Activated CD4-positive, alpha-beta T cell treated with anti-CD3 and anti-CD28 coated beads for 36 hours (primary cell): ENCODE results near the gene DMRTA2. TPM values are rescaled to one million over a fixed set of nuclear protein-coding genes. Genes with fewer than 3 reads are reported as not detected.

Experiments used
- ATAC-seq: fragments of 200-7000 bp; cut with Tn5 transposase; one replicate; pipeline ENCODE4 v1.10.0; 2021; ENCODE audit warnings: mild to moderate bottlenecking, moderate library complexity
- CTCF ChIA-PET: fragments of 350-600 bp; sonication (Branson Sonifier 250); formaldehyde crosslinking; loops from one replicate; lab custom pipeline; 2021; ENCODE audit warnings: antibody characterized with exemption; lab: Charles Lee
- POLR2A ChIA-PET: fragments of 350-600 bp; sonication (Branson Sonifier 250); formaldehyde crosslinking; loops from one replicate; lab custom pipeline; 2021; ENCODE audit warnings: antibody characterized with exemption, inconsistent platforms; lab: Charles Lee
- DNase-seq: peaks from one replicate; pipeline ENCODE4 v3.0.0-alpha.2; 2020
- H3K27ac Mint-ChIP-seq: one replicate; pipeline ENCODE4 v1.8.0; 2021; ENCODE audit warnings: mixed read lengths
- H3K27me3 Mint-ChIP-seq: one replicate; pipeline ENCODE4 v1.8.0; 2021; ENCODE audit warnings: mixed read lengths
- H3K36me3 Mint-ChIP-seq: one replicate; pipeline ENCODE4 v1.8.0; 2021; ENCODE audit warnings: low read depth, mixed read lengths
- H3K4me1 Mint-ChIP-seq: one replicate; pipeline ENCODE4 v1.8.0; 2021; ENCODE audit warnings: mixed read lengths
- H3K4me3 Mint-ChIP-seq: one replicate; pipeline ENCODE4 v1.8.0; 2021; ENCODE audit warnings: mild to moderate bottlenecking, moderate library complexity, mixed read lengths
- H3K9me3 Mint-ChIP-seq: one replicate; pipeline ENCODE4 v1.8.0; 2021; ENCODE audit warnings: low read depth, mixed read lengths
- intact Hi-C, 2 experiments: fragments of 100-400 bp; cut with DNase I in 1 of 2; cut with micrococcal nuclease in 1 of 2; formaldehyde crosslinking; loops; one replicate each; pipeline versions ENCODE4 v1.14.2 to v1.15.1; 2022 to 2024; cut with DNase I, micrococcal nuclease
- total RNA-seq, 2 experiments: library from RNA; stranded (reverse); gene quantifications; one replicate each; pipeline ENCODE4 v1.2.3, GENCODE V29; 2021

The DMRTA2 gene
- total RNA-seq, 2 experiments from 2014 or later, result not detected

DNA sequence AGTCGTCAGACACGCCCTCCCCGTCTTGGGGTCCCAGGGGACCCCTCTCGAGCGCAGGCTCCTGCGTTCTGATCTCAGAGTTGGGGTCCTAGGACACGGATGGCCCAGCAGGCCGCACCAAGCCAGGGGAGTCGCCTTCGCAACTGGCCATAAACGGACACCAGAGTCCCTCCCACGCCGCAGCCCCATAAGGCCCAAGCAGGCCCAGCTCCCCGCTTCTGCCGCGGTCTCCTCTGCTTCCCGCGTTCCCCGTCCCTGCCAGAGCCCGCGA, 633 bp downstream of the DMRTA2 start:
- peak; percentile 9 for DNase-seq
- peaks cover 68% of the 10 kb centered on the region for H3K27me3 Mint-ChIP-seq
- H3K9me3 Mint-ChIP-seq, result no peaks in the 10 kb centered on the region
- no peak for ATAC-seq
- ChIA-PET CTCF (no interaction called here), POLR2A (no interaction called here)
- H3K4me1 Mint-ChIP-seq, result peaks cover 57% of the 10 kb centered on the region
- H3K27ac Mint-ChIP-seq, result no peak overlapping the region
- intact Hi-C loops, result loop anchor here in 1 of 2 experiments (5.0 kb wide), 1 partner anchor 555 kb away; no protein-coding TSS in a partner anchor
- no peaks in the 10 kb centered on the region for H3K36me3 Mint-ChIP-seq
- peak overlapping the region; percentile 26 for H3K4me3 Mint-ChIP-seq

DNA sequence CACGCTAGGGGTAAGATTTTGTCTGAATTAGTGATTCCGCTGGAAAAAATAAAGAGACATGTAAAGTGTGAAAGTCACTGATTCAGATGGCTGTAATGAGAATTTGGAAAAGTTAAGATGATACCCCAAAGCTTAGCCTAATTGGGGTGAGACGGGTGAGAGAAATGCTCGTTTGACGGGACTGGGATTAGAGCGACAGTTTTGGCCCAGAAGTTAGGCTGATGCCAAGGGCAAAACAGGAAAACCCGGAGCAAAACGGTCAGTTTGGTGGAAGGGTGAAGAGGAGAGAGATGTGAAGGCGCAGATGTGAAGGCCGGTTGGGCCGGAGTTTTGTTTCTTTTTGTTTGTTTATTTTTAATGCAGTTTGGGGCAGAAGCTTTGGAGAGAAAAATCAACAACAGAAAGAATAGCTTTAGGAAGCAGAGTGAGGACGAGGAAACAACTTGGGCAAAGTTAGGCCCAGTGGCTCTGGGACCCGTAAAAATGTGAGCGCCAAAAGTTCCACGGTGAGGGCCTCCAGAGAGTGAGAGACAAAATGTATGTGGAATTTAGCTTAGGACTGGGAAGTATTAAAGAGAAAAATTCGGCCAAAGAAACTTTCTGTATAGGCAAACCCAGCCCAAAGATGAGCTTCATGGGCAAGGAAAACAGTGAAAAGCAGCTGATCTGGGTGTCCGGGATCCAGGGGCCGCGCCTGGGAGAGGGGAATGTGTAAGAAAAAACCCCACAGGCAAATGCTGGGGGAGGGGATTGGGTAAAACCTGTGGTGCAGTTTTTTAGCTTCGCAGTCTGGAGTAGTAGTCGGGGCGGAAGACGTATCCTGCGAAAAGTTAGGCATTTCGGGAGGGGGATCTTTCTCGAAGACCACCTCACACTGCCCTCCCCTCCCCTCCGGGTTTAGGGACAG, 1.2 kb downstream of the DMRTA2 start:
- POLR2A ChIA-PET, result no interaction called here
- H3K9me3 Mint-ChIP-seq, result no peaks in the 10 kb centered on the region
- no peak overlapping the region for H3K27ac Mint-ChIP-seq
- peaks cover 54% of the 10 kb centered on the region for H3K4me1 Mint-ChIP-seq
- ATAC-seq (no peak), DNase-seq (no peak)
- no peaks in the 10 kb centered on the region for H3K36me3 Mint-ChIP-seq
- peak overlapping the region; percentile 24 for H3K4me3 Mint-ChIP-seq
- intact Hi-C loops, result loop anchor here in 1 of 2 experiments (5.0 kb wide), 1 partner anchor 555 kb away; no protein-coding TSS in a partner anchor
- CTCF ChIA-PET, result no interaction called here
- H3K27me3 Mint-ChIP-seq, result peaks cover 66% of the 10 kb centered on the region

DNA sequence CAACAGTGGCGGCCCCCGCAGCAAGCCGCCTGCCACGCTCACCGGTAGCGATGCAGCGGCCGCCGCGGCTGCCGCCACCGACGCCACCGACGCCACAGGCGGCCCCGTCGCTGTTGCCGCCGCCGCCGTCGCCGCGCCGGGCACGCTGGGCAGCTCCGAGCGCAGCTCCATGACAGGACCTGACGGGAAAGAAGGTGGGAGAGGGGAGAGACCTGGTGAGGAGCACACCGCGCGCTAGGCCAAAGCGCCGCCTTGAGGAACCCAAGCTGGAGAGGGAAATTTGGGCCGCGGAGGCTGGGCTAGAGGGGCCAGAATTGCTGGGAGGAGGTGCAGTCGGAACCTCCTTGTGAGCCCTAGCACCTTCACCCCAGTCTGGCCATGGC, 1.9 kb downstream of the DMRTA2 start:
- Mint-ChIP-seq H3K4me1 (peaks cover 57% of the 10 kb centered on the region), H3K4me3 (no peak overlapping the region), H3K9me3 (no peaks in the 10 kb centered on the region), H3K27ac (no peak overlapping the region), H3K27me3 (peaks cover 69% of the 10 kb centered on the region), H3K36me3 (no peaks in the 10 kb centered on the region)
- ATAC-seq (no peak), DNase-seq (no peak)
- ChIA-PET POLR2A (no interaction called here), CTCF (no interaction called here)
- intact Hi-C loops, result loop anchor here in 1 of 2 experiments (5.0 kb wide), 1 partner anchor 556 kb away; no protein-coding TSS in a partner anchor

DNA sequence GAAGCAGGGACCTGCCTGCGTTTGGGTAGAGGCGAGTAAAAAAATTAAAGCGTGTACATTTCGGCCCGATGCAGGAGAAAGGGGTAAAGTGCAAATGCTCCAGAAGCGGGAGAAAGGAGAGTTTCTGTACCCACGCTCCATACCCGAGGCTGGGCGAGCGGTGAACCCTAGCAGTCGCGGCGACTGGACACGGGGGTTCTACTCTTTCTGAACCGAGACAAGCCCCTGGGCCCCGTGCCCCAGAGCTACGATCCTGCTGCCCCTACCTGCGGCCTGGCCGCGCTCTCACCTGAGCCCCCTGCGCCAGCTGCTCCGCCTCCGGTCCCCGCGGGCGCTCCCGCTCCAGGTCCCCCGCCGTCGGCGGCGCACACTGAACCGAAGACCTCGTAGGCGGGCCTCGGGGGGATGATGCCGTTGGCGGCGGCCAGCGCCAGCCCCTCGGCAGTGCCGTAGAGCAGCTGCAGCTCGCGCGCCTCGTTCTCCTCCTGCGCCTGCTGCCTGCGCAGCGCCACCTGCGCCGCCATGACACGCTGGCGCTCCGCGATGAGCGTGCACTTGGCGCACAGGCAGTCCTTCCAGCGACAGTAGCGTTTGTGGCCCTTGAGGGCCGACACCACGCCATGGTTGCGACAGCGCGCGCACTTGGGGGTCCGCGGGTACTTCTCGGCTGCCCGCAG, 2.4 kb downstream of the DMRTA2 start:
- H3K27ac Mint-ChIP-seq, result no peak overlapping the region
- ATAC-seq (no peak), DNase-seq (peak; percentile 54)
- peaks cover 68% of the 10 kb centered on the region for H3K27me3 Mint-ChIP-seq
- ChIA-PET POLR2A (no interaction called here), CTCF (no interaction called here)
- peaks cover 55% of the 10 kb centered on the region for H3K4me1 Mint-ChIP-seq
- no peaks in the 10 kb centered on the region for H3K9me3 Mint-ChIP-seq
- intact Hi-C loops, result loop anchor here in 1 of 2 experiments (5.0 kb wide), 1 partner anchor 556 kb away; no protein-coding TSS in a partner anchor
- no peak overlapping the region for H3K4me3 Mint-ChIP-seq
- H3K36me3 Mint-ChIP-seq, result no peaks in the 10 kb centered on the region

DNA sequence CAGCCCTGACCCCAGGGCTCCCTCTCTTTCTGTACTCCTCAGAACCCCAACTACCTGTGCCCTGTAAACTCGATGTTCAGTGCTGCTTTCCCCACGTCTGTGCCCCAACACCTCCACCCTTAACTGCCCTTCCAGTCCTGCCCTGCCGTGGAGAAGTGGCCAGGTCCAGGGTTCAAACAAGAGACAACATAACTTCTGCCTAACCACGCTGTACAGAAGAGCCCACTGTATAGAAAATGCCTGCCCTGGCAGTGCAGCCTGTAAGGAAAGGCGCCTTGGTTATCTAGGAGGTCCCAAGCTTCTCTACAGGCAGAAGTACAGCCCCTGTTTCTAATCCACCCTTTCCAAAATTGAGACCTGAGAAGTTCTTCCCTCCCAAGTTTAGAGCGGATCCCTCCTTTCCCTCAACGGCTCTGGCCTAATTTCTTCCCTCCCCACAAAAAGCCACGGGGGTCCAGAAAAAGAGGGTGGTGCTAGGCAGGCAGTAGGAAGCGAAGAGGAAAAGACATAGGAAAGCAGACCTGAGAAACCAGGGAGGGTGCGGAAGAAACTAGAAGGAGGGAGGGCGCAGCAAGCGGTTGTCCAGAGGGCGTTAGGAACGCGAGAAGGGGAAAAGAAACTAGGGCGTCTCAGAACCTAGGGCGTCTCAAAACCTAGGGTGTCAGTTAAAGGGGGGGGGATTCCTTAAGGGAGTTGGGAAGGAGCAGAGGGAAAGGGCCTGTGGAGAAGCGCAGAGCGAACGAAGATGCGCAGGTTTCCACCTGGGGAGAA, 3.2 kb downstream of the DMRTA2 start:
- CTCF ChIA-PET, result no interaction called here
- no peaks in the 10 kb centered on the region for H3K36me3 Mint-ChIP-seq
- no peaks in the 10 kb centered on the region for H3K9me3 Mint-ChIP-seq
- ATAC-seq, result no peak
- H3K27me3 Mint-ChIP-seq, result peaks cover 65% of the 10 kb centered on the region
- intact Hi-C loops, result loop anchor here in 1 of 2 experiments (5.0 kb wide), 1 partner anchor 557 kb away; no protein-coding TSS in a partner anchor
- POLR2A ChIA-PET, result no interaction called here
- DNase-seq, result no peak
- peaks cover 49% of the 10 kb centered on the region for H3K4me1 Mint-ChIP-seq
- H3K4me3 Mint-ChIP-seq, result peak overlapping the region; percentile 5
- H3K27ac Mint-ChIP-seq, result no peak overlapping the region

DNA sequence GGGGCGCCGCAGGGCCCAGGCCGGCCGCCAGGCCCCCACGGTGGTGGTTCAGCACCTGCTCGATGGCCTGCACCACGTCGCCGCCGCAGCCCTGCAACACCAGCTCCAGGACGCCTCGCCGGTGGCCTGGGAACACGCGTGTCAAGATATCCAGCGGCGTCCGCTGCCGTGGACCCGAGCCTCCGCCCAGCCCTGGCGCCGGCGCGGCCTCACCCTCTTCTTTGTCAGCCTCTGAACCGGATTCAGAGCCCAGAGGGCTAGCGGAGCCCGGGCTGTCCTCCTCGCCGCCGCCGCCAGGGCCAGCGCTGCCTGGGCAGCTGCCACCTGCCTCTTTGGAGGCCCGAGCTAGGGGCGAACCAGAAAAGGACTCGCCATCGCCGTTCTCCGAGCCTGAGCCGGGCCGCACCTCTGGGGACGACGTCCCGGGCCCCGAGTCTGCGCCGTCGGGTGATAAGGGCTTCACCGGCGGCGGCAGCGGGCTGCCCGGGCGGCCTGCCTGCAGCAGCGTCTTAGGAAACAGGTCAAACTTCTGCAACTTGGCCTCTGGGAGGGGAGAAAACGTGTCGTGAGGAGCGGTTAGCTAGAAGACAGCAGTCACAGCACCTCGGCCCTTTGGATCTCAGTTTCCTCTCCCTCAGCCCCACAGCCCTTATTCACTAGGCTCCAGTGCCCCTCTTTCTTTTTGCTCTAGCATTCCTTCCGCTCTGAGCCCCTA, 3.9 kb downstream of the DMRTA2 start:
- no peak for ATAC-seq
- Mint-ChIP-seq H3K4me1 (peaks cover 43% of the 10 kb centered on the region), H3K9me3 (no peaks in the 10 kb centered on the region), H3K27ac (no peak overlapping the region), H3K4me3 (no peak overlapping the region), H3K27me3 (peaks cover 65% of the 10 kb centered on the region), H3K36me3 (no peaks in the 10 kb centered on the region)
- intact Hi-C loops, result no loop called here
- ChIA-PET POLR2A (no interaction called here), CTCF (no interaction called here)
- DNase-seq, result peak; percentile 27

DNA sequence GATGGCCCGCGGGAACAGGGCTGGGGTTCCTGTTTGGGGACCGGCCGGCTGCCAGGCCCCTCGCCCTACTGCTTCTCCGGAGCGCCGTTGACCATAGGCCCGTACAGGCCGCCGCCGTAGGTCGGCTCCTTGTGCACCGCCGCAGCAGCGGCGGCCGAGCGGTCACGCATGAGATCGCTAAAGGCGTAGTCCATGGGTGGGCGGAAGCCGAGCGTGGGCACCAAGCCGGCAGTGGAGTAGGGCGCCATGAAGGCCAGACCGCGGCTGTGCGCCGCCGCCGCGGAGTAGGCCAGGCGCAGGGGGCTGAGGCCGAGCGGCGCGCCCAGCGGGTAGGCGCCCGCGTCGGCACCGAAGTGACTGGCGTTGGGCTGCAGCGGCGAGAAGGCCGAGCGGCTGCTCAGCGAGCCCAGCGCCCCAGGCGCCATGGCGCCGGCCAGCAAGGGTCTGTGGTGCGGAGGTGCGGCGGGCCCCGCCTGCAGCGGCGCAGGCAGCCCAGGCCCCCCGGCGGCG, 4.6 kb downstream of the DMRTA2 start:
- DNase-seq, result peak; percentile 15
- no peak for ATAC-seq
- ChIA-PET CTCF (no interaction called here), POLR2A (no interaction called here)
- no peaks in the 10 kb centered on the region for H3K9me3 Mint-ChIP-seq
- intact Hi-C loops, result no loop called here
- H3K27ac Mint-ChIP-seq, result no peak overlapping the region
- peaks cover 67% of the 10 kb centered on the region for H3K27me3 Mint-ChIP-seq
- H3K36me3 Mint-ChIP-seq, result no peaks in the 10 kb centered on the region
- no peak overlapping the region for H3K4me3 Mint-ChIP-seq
- H3K4me1 Mint-ChIP-seq, result peaks cover 37% of the 10 kb centered on the region

DNA sequence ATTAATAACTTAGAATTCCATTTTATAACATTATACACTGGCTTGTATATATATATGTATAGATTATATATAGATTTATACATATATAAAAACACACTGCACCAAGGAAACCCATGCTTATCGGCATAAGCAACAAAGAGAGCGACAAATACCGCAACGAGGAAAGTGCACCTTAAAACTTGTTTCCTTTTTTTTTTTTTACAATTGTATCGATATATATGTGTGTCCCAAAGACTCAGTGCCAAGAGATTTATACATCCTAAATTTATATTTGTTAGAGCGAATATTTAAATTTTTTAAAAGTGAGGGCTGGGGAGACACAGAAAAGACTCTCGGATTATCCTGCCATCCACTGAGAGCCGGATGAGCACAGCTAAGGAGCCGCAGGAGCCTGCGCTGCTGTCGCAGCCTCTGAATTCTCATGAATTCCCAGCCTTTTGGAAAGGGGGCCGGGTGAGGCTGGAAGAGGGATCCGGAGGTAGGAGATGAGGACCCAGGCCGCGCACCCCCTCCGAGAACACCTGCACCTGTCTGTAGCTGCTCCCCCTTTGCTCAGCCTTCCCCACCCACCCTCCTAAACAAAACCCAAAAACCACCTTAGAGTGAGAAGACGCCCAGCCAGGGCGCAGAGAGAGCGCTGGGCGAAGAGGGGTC, 5.2 kb downstream of the DMRTA2 start:
- Mint-ChIP-seq H3K27me3 (peaks cover 68% of the 10 kb centered on the region), H3K9me3 (no peaks in the 10 kb centered on the region), H3K36me3 (no peaks in the 10 kb centered on the region), H3K4me1 (peaks cover 35% of the 10 kb centered on the region), H3K27ac (no peak overlapping the region), H3K4me3 (no peak overlapping the region)
- POLR2A ChIA-PET, result no interaction called here
- DNase-seq (no peak), ATAC-seq (no peak)
- CTCF ChIA-PET, result no interaction called here
- intact Hi-C loops, result loop anchor here in 1 of 2 experiments (1.0 kb wide), 1 partner anchor 9 kb away; no protein-coding TSS in a partner anchor

DNA sequence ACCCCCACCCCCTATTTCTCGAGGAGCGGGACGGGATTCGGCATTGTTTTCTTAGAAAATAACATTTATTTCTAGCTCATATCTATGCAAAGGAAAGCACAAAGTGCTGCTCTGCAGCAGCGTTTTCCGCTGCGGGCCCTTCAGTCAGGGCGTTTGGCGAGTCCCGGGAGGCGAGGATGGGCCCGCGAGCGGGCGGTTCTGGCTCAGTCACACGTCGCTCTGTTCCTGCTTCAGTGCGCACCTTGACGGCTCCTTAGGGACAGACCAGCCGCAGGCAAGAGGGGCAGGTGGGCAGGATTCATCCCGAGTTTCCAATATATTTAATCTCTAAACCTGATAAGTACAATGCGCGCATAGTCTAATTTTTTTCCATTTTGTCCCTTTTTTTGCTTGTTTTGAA, 5.7 kb downstream of the DMRTA2 start:
- no peak overlapping the region for H3K27ac Mint-ChIP-seq

DNA sequence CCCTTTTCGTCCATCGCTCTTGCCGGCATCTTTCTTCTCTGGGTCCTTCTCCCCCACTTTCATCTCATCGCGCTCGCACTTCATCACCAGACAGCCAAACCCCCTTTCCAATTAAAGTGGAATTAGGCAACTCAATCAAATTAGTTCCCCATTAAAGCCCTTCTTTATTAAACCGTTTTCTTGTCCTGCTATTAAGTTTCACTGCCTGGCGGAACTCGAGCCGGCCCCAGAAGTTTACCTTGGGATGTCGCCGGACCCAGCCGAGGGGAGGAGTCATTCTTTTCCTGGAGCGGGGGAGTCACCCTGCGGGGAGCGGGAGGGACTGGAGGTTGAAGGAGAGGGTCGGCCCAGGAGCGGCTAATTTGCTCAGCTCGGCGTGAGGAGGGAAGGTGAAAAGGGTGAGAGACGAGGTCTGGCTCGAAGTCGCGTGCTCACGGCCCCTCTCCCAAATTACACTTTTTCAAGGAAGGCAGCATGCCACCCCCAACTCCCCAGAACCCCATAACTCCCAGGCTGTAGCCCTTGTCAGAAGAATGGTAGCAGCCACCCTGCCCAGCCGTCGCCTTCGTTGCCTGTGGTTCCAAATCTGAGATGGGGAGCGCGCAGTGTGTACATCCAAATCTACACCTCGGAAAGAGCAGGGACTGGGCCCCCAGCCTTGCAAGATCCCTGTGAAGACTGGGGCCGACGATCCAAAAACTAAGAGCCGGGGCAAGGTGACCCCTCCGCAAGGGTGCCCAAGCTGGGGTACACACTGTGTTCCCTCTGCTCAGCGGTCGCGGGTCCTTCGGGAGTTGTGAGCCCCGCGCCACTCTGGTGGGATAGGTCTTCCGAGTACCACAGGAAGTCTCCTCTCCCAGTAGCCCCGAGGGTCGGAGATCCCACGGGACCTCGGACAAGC, 6.4 kb downstream of the DMRTA2 start:
- H3K36me3 Mint-ChIP-seq, result no peaks in the 10 kb centered on the region
- POLR2A ChIA-PET, result no interaction called here
- CTCF ChIA-PET, result no interaction called here
- peaks cover 59% of the 10 kb centered on the region for H3K27me3 Mint-ChIP-seq
- H3K4me1 Mint-ChIP-seq, result peaks cover 24% of the 10 kb centered on the region
- ATAC-seq (no peak), DNase-seq (peak; percentile 14)
- intact Hi-C loops, result loop anchor here in 1 of 2 experiments (1.0 kb wide), 1 partner anchor 10 kb away; no protein-coding TSS in a partner anchor
- H3K4me3 Mint-ChIP-seq, result no peak overlapping the region
- H3K27ac Mint-ChIP-seq, result no peak overlapping the region
- H3K9me3 Mint-ChIP-seq, result no peaks in the 10 kb centered on the region

More for the DNA sequence above, 5.7 kb downstream of the DMRTA2 start:
- Mint-ChIP-seq H3K27me3 (peaks cover 65% of the 10 kb centered on the region), H3K4me1 (peaks cover 29% of the 10 kb centered on the region), H3K36me3 (no peaks in the 10 kb centered on the region), H3K4me3 (no peak overlapping the region), H3K9me3 (no peaks in the 10 kb centered on the region)
- intact Hi-C loops, result loop anchor here in 1 of 2 experiments (1.0 kb wide), 1 partner anchor 10 kb away; no protein-coding TSS in a partner anchor
- ChIA-PET POLR2A (no interaction called here), CTCF (no interaction called here)
- DNase-seq (peak; percentile 13), ATAC-seq (no peak)
